HG03469 (cell line): Measurements from ENCODE around the gene R3HDM4.
"Not testable (repeated sequence)": the region's sequence is repeated elsewhere in the genome, so short reads cannot be mapped to it uniquely, and the experiment has no call there.

Experiments
- ATAC-seq: cut with Tn5 transposase; IDR thresholded peaks from one replicate; pipeline ENCODE4 v1.9.1; 2021; ENCODE audit warnings: mild to moderate bottlenecking, moderate library complexity, moderate number of reproducible peaks; ENCODE audit not compliant: unreplicated experiment

R3HDM4 gene

GRCh38 chr19:862581-863314 is 50.3 kb downstream of the R3HDM4 start:
- ATAC-seq: no peak

- ATAC-seq: no peak
These were observed 51.1 kb downstream of the R3HDM4 start for GRCh38 chr19:861756-862580.

- ATAC-seq: no peak
These were observed 51.8 kb downstream of the R3HDM4 start for GRCh38 chr19:861141-861755.

GRCh38 chr19:858868-859843 is 53.9 kb downstream of the R3HDM4 start, which contains the start of gene CFD:
Gene CFD (plus strand): TSS chr19:859664. CDS start chr19:859690, 26 bp downstream.
- ATAC-seq: no peak

GRCh38 chr19:858284-858683 is 54.7 kb downstream of the R3HDM4 start:
- ATAC-seq: no peak

GRCh38 chr19:855566-856120 is 57.4 kb downstream of the R3HDM4 start:
- ATAC-seq: no peak

- no peak for ATAC-seq
These were observed 57.9 kb downstream of the R3HDM4 start for GRCh38 chr19:855142-855541.

- ATAC-seq: no peak
These were observed 58.5 kb downstream of the R3HDM4 start for GRCh38 chr19:854549-854948.

GRCh38 chr19:853614-854220 is 59.3 kb downstream of the R3HDM4 start:
- not testable (repeated sequence) for ATAC-seq

- ATAC-seq: no peak
These were observed 59.9 kb downstream of the R3HDM4 start for GRCh38 chr19:853014-853585.

GRCh38 chr19:852136-853013 is 60.6 kb downstream of the R3HDM4 start, which contains the start of gene ELANE:
Gene ELANE (plus strand): TSS chr19:852303. CDS start chr19:852329, 26 bp downstream.
- no peak for ATAC-seq

- ATAC-seq: no peak
These were observed 62.1 kb downstream of the R3HDM4 start for GRCh38 chr19:850979-851335.

- ATAC-seq: no peak
These were observed 62.6 kb downstream of the R3HDM4 start for GRCh38 chr19:850221-850978.

GRCh38 chr19:849195-849594 is 63.8 kb downstream of the R3HDM4 start:
- not testable (repeated sequence) for ATAC-seq

- no peak for ATAC-seq
These were observed 64.6 kb downstream of the R3HDM4 start for GRCh38 chr19:848386-848921.
